HL-60 (cell line): ENCODE results near the gene SLC13A2.

Source experiments
- DNase-seq, 2 experiments: peaks; one replicate each; pipeline ENCODE4 v3.0.0-alpha.2; 2010 to 2020; ENCODE audit warnings: low read depth in 1 of 2, low spot score in 1 of 2
- H3K27ac ChIP-seq: fragments of 250-450 bp; sonication (Bioruptor Pico); replicated peaks from 2 replicates; pipeline ENCODE4 v1.5.1; 2020; ENCODE audit warnings: mild to moderate bottlenecking, moderate library complexity
- H3K27me3 ChIP-seq: fragments of 250-450 bp; sonication (Bioruptor Pico); 2 replicates; pipeline ENCODE4 v1.5.1; 2021; ENCODE audit warnings: mild to moderate bottlenecking, moderate library complexity; ENCODE audit not compliant: insufficient read depth, poor library complexity, severe bottlenecking
- H3K4me3 ChIP-seq: replicated peaks from 2 replicates; pipeline ENCODE4 v1.5.1; 2011; ENCODE audit warnings: mild to moderate bottlenecking, control low read depth, low read length; ENCODE audit not compliant: insufficient read depth
- CTCF ChIP-seq: IDR thresholded peaks from one replicate; pipeline ENCODE4 v1.5.1; 2011; ENCODE audit warnings: low read length, control low read depth, inconsistent platforms; ENCODE audit not compliant: insufficient read depth
- GABPA ChIP-seq: IDR thresholded peaks from 2 replicates; pipeline ENCODE4 v1.6.1; 2012; ENCODE audit warnings: low read depth
- POLR2AphosphoS5 ChIP-seq: IDR thresholded peaks from 2 replicates; pipeline ENCODE4 v1.6.1; 2012; ENCODE audit warnings: low read depth
- REST ChIP-seq: IDR thresholded peaks from 2 replicates; pipeline ENCODE4 v1.6.1; 2012; ENCODE audit warnings: low read depth; ENCODE audit not compliant: insufficient replicate concordance
- SPI1 ChIP-seq: IDR thresholded peaks from 2 replicates; pipeline ENCODE4 v1.6.1; 2012; ENCODE audit warnings: low read depth, mild to moderate bottlenecking, borderline replicate concordance

The SLC13A2 gene

GRCh38 chr17:28536532-28537218 lies 63.2 kb downstream of the SLC13A2 start:
- no peak for DNase-seq
- H3K4me3 ChIP-seq, result no peak overlapping the region
- no peaks in the 10 kb centered on the region for H3K27me3 ChIP-seq
- H3K27ac ChIP-seq, result no peak overlapping the region
- TF ChIP-seq SPI1, result no peak

GRCh38 chr17:28537219-28537610 lies 63.8 kb downstream of the SLC13A2 start:
- Histone ChIP-seq H3K27me3 (no peaks in the 10 kb centered on the region), H3K27ac (no peak overlapping the region), H3K4me3 (no peak overlapping the region)
- DNase-seq, result no peak
- TF ChIP-seq SPI1 (no peak), GABPA (no peak), REST (no peak), CTCF (no peak), POLR2AphosphoS5 (no peak)

- Histone ChIP-seq H3K4me3 (no peak overlapping the region), H3K27ac (no peak overlapping the region), H3K27me3 (no peaks in the 10 kb centered on the region)
- TF ChIP-seq GABPA (no peak), REST (no peak), POLR2AphosphoS5 (no peak)
- no peak for DNase-seq
Measured at GRCh38 chr17:28538296-28538895, 65.0 kb downstream of the SLC13A2 start.

DNA sequence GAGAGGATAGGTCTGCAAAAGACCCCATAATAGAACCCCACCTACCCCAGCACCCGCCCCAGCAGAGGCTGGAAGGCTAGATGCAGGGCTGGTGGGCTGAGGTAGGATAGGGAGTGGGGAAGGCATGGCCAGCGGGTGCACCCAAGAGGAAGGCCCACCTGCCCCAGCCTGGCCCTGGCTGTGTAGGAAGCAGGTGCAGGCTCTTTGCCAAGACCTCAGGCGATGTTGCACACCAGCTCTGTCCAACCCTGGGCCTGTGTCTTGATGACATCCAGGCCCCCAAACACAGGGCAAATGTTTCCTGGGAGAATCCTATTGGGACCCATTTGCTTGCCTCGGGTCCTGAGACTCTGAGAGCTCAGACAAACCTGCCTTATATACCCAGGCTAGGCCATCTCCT lies 66.8 kb downstream of the SLC13A2 start:
- no peak for DNase-seq
- H3K27me3 ChIP-seq, result no peaks in the 10 kb centered on the region
- H3K4me3 ChIP-seq, result no peak overlapping the region
- TF ChIP-seq SPI1, result no peak
- no peak for TF ChIP-seq GABPA
- no peak for TF ChIP-seq REST
- TF ChIP-seq POLR2AphosphoS5, result no peak
- TF ChIP-seq CTCF, result no peak
- no peak overlapping the region for H3K27ac ChIP-seq
